ENCODE data around the gene ABLIM3. TPM values are rescaled to one million over a fixed set of nuclear protein-coding genes. Genes with fewer than 3 reads are reported as not detected.

ABLIM3 gene
- total and polyA plus RNA-seq, 4 experiments from 2014 or later = not detected

- Mint-ChIP-seq H3K4me1 (no peaks in the 10 kb centered on the region), H3K9me3 (peaks cover 0 to 6% (median 0%) of the 10 kb centered on the region in 8 donors), H3K4me3 (no peak overlapping the region), H3K36me3 (no peaks in the 10 kb centered on the region), H3K27ac (no peak overlapping the region), H3K27me3 (peaks cover 4 to 10% of the 10 kb centered on the region in 2 donors)
- Histone ChIP-seq H3K9me3 (ENCODE audit: control insufficient read depth in 1 of 2, low read length in 2 of 2) (no peaks in the 10 kb centered on the region), H3K4me1 (ENCODE audit: insufficient read depth, low read length) (no peaks in the 10 kb centered on the region), H3K27me3 (ENCODE audit: insufficient read depth, low read length) (peaks cover 5% of the 10 kb centered on the region), H3K27ac (ENCODE audit: low read depth, low read length) (no peak overlapping the region), H3K36me3 (ENCODE audit: insufficient read depth, low read length) (no peaks in the 10 kb centered on the region), H3K4me3 (ENCODE audit: low read length in 2 of 2) (no peak overlapping the region)
- DNase-seq = no peak
- ChIA-PET POLR2A (ENCODE audit: partially characterized antibody) (no interaction called here), CTCF (ENCODE audit: partially characterized antibody) (interaction anchor here (0.8 kb wide), 1 partner anchor 9 kb away, joined by 4 read pairs; the partner anchor contains the start of gene ABLIM3)
- intact Hi-C loops (cut with micrococcal nuclease) = no loop called here
Measured at GRCh38 chr5:149150457-149150856, 9.2 kb downstream of the ABLIM3 start.

- no peak overlapping the region for H3K27ac ChIP-seq (ENCODE audit: low read depth, low read length)
Measured at GRCh38 chr5:149151717-149152116, 10.4 kb downstream of the ABLIM3 start.

GRCh38 chr5:149152317-149152746, 11.0 kb downstream of the ABLIM3 start:
- H3K9me3 Mint-ChIP-seq = no peaks in the 10 kb centered on the region
- no peaks in the 10 kb centered on the region for H3K4me1 Mint-ChIP-seq
- intact Hi-C loops (cut with micrococcal nuclease) = no loop called here
- H3K4me3 ChIP-seq (ENCODE audit: low read length in 2 of 2) = no peak overlapping the region
- no peak overlapping the region for H3K4me3 Mint-ChIP-seq
- no peak overlapping the region for H3K27ac ChIP-seq (ENCODE audit: low read depth, low read length)
- H3K9me3 ChIP-seq (ENCODE audit: control insufficient read depth in 1 of 2, low read length in 2 of 2) = no peaks in the 10 kb centered on the region
- POLR2A ChIA-PET (ENCODE audit: partially characterized antibody) = no interaction called here
- H3K27me3 Mint-ChIP-seq = peaks cover 4 to 5% of the 10 kb centered on the region in 2 donors
- H3K4me1 ChIP-seq (ENCODE audit: insufficient read depth, low read length) = no peaks in the 10 kb centered on the region
- H3K36me3 ChIP-seq (ENCODE audit: insufficient read depth, low read length) = no peaks in the 10 kb centered on the region
- DNase-seq = no peak
- H3K27ac Mint-ChIP-seq = no peak overlapping the region
- CTCF ChIA-PET (ENCODE audit: partially characterized antibody) = interaction anchor here (2.4 kb wide), 1 partner anchor 113 kb away, joined by 9 read pairs; no protein-coding TSS in a partner anchor
- no peaks in the 10 kb centered on the region for H3K36me3 Mint-ChIP-seq
- peaks cover 5% of the 10 kb centered on the region for H3K27me3 ChIP-seq (ENCODE audit: insufficient read depth, low read length)

More at GRCh38 chr5:149151717-149152116, 10.4 kb downstream of the ABLIM3 start:
- ChIA-PET CTCF (ENCODE audit: partially characterized antibody) (interaction anchor here (2.4 kb wide), 1 partner anchor 114 kb away, joined by 9 read pairs; no protein-coding TSS in a partner anchor), POLR2A (ENCODE audit: partially characterized antibody) (no interaction called here)
- DNase-seq = no peak
- Histone ChIP-seq H3K36me3 (ENCODE audit: insufficient read depth, low read length) (no peaks in the 10 kb centered on the region), H3K4me3 (ENCODE audit: low read length in 2 of 2) (no peak overlapping the region), H3K4me1 (ENCODE audit: insufficient read depth, low read length) (no peaks in the 10 kb centered on the region), H3K9me3 (ENCODE audit: control insufficient read depth in 1 of 2, low read length in 2 of 2) (no peaks in the 10 kb centered on the region), H3K27me3 (ENCODE audit: insufficient read depth, low read length) (peaks cover 5% of the 10 kb centered on the region)
- Mint-ChIP-seq H3K4me3 (no peak overlapping the region), H3K9me3 (no peaks in the 10 kb centered on the region), H3K27me3 (peaks cover 4 to 5% of the 10 kb centered on the region in 2 donors), H3K4me1 (no peaks in the 10 kb centered on the region), H3K27ac (no peak overlapping the region), H3K36me3 (no peaks in the 10 kb centered on the region)
- intact Hi-C loops (cut with micrococcal nuclease) = no loop called here

- Mint-ChIP-seq H3K4me1 (no peaks in the 10 kb centered on the region), H3K27ac (no peak overlapping the region), H3K36me3 (no peaks in the 10 kb centered on the region), H3K9me3 (no peaks in the 10 kb centered on the region), H3K27me3 (peaks cover 5 to 7% of the 10 kb centered on the region in 2 donors), H3K4me3 (no peak overlapping the region)
- POLR2A ChIA-PET (ENCODE audit: partially characterized antibody) = no interaction called here
- intact Hi-C loops (cut with micrococcal nuclease) = no loop called here
- Histone ChIP-seq H3K36me3 (ENCODE audit: insufficient read depth, low read length) (no peaks in the 10 kb centered on the region), H3K4me1 (ENCODE audit: insufficient read depth, low read length) (no peaks in the 10 kb centered on the region), H3K27ac (ENCODE audit: low read depth, low read length) (no peak overlapping the region), H3K27me3 (ENCODE audit: insufficient read depth, low read length) (peaks cover 5% of the 10 kb centered on the region), H3K9me3 (ENCODE audit: control insufficient read depth in 1 of 2, low read length in 2 of 2) (no peaks in the 10 kb centered on the region), H3K4me3 (ENCODE audit: low read length in 2 of 2) (no peak overlapping the region)
- DNase-seq = no peak
- CTCF ChIA-PET (ENCODE audit: partially characterized antibody) = interaction anchor here (1.1 to 2.4 kb wide), 2 partner anchors 15 to 112 kb away, joined by 3 to 9 read pairs; no protein-coding TSS in a partner anchor
Measured at GRCh38 chr5:149153193-149153750, 12.0 kb downstream of the ABLIM3 start.

GRCh38 chr5:149153751-149154610, 12.7 kb downstream of the ABLIM3 start:
- Mint-ChIP-seq H3K9me3 (no peaks in the 10 kb centered on the region), H3K27me3 (peaks cover 5 to 7% of the 10 kb centered on the region in 2 donors), H3K36me3 (no peaks in the 10 kb centered on the region), H3K4me3 (no peak overlapping the region), H3K4me1 (no peaks in the 10 kb centered on the region), H3K27ac (no peak overlapping the region)
- DNase-seq = no peak
- POLR2A ChIA-PET (ENCODE audit: partially characterized antibody) = no interaction called here
- peaks cover 5% of the 10 kb centered on the region for H3K27me3 ChIP-seq (ENCODE audit: insufficient read depth, low read length)
- no peak overlapping the region for H3K4me3 ChIP-seq (ENCODE audit: low read length in 2 of 2)
- H3K27ac ChIP-seq (ENCODE audit: low read depth, low read length) = no peak overlapping the region
- H3K4me1 ChIP-seq (ENCODE audit: insufficient read depth, low read length) = no peaks in the 10 kb centered on the region
- intact Hi-C loops (cut with micrococcal nuclease) = no loop called here
- H3K9me3 ChIP-seq (ENCODE audit: control insufficient read depth in 1 of 2, low read length in 2 of 2) = no peaks in the 10 kb centered on the region
- CTCF ChIA-PET (ENCODE audit: partially characterized antibody) = interaction anchor here (1.1 to 2.4 kb wide), 3 partner anchors 12 to 112 kb away, joined by 3 to 9 read pairs (median 3); partner anchors contain the start of gene ABLIM3
- no peaks in the 10 kb centered on the region for H3K36me3 ChIP-seq (ENCODE audit: insufficient read depth, low read length)

GRCh38 chr5:149154650-149155049, 13.4 kb downstream of the ABLIM3 start:
- H3K27me3 Mint-ChIP-seq = peaks cover 5 to 7% of the 10 kb centered on the region in 2 donors
- no peak overlapping the region for H3K27ac Mint-ChIP-seq
- POLR2A ChIA-PET (ENCODE audit: partially characterized antibody) = no interaction called here
- Histone ChIP-seq H3K27me3 (ENCODE audit: insufficient read depth, low read length) (peaks cover 5% of the 10 kb centered on the region), H3K9me3 (ENCODE audit: control insufficient read depth in 1 of 2, low read length in 2 of 2) (no peaks in the 10 kb centered on the region), H3K4me3 (ENCODE audit: low read length in 2 of 2) (no peak overlapping the region), H3K4me1 (ENCODE audit: insufficient read depth, low read length) (no peaks in the 10 kb centered on the region), H3K27ac (ENCODE audit: low read depth, low read length) (no peak overlapping the region), H3K36me3 (ENCODE audit: insufficient read depth, low read length) (no peaks in the 10 kb centered on the region)
- H3K9me3 Mint-ChIP-seq = no peaks in the 10 kb centered on the region
- DNase-seq = no peak
- no peak overlapping the region for H3K4me3 Mint-ChIP-seq
- H3K36me3 Mint-ChIP-seq = no peaks in the 10 kb centered on the region
- intact Hi-C loops (cut with micrococcal nuclease) = no loop called here
- no peaks in the 10 kb centered on the region for H3K4me1 Mint-ChIP-seq
- CTCF ChIA-PET (ENCODE audit: partially characterized antibody) = interaction anchor here (1.1 kb wide), 1 partner anchor 13 kb away, joined by 3 read pairs; the partner anchor contains the start of gene ABLIM3

- intact Hi-C loops (cut with micrococcal nuclease) = no loop called here
- H3K4me3 Mint-ChIP-seq = no peak overlapping the region
- Histone ChIP-seq H3K9me3 (ENCODE audit: control insufficient read depth in 1 of 2, low read length in 2 of 2) (no peaks in the 10 kb centered on the region), H3K27me3 (ENCODE audit: insufficient read depth, low read length) (no peaks in the 10 kb centered on the region), H3K4me1 (ENCODE audit: insufficient read depth, low read length) (no peaks in the 10 kb centered on the region), H3K4me3 (ENCODE audit: low read length in 2 of 2) (no peak overlapping the region), H3K27ac (ENCODE audit: low read depth, low read length) (no peak overlapping the region), H3K36me3 (ENCODE audit: insufficient read depth, low read length) (no peaks in the 10 kb centered on the region)
- H3K27ac Mint-ChIP-seq = no peak overlapping the region
- H3K36me3 Mint-ChIP-seq = no peaks in the 10 kb centered on the region
- DNase-seq = no peak
- ChIA-PET CTCF (ENCODE audit: partially characterized antibody) (interaction anchor here (0.8 kb wide), 1 partner anchor 84 kb away, joined by 3 read pairs; no protein-coding TSS in a partner anchor), POLR2A (ENCODE audit: partially characterized antibody) (no interaction called here)
- H3K9me3 Mint-ChIP-seq = no peaks in the 10 kb centered on the region
- H3K4me1 Mint-ChIP-seq = no peaks in the 10 kb centered on the region
- H3K27me3 Mint-ChIP-seq = peaks cover under 1 to 5% of the 10 kb centered on the region in 2 donors
Measured at GRCh38 chr5:149156435-149157083, 15.3 kb downstream of the ABLIM3 start.

All from CD4-positive, alpha-beta memory T cell (primary cell).